ENCODE data around the gene LGALS3. TPM values are rescaled to one million over a fixed set of nuclear protein-coding genes. Genes with fewer than 3 reads are reported as not detected.

The LGALS3 gene
- total RNA-seq, 1 experiment from 2014 or later, result 317 TPM

- Histone ChIP-seq H2AFZ (ENCODE audit: low read length) (0 out of 2 replicates have a peak overlapping the region, but pooled peaks have one; percentile 0), H3K9me2 (replicated peaks; ENCODE audit: low read length) (no peaks in the 10 kb centered on the region), H3K9me3 (ENCODE audit: low read length) (peaks cover 6% of the 10 kb centered on the region), H3K4me1 (ENCODE audit: insufficient read depth, low read length) (peaks cover 55% of the 10 kb centered on the region), H3K4me2 (ENCODE audit: low read length) (peak overlapping the region; percentile 77), H3K4me3 (ENCODE audit: low read length) (no peak overlapping the region; the same call in none of the 2 replicates), H3K79me2 (ENCODE audit: low read length) (no peaks in the 10 kb centered on the region), H3K27me3 (ENCODE audit: low read length) (no peaks in the 10 kb centered on the region), H3K9ac (ENCODE audit: low read length) (peak overlapping the region; percentile 79), H4K20me1 (ENCODE audit: low read length) (no peaks in the 10 kb centered on the region), H3K36me3 (ENCODE audit: low read depth, low read length) (peaks cover 5% of the 10 kb centered on the region; the same call in 1 of the 2 replicates), H3F3A (ENCODE audit: low read length, unreplicated experiment) (peaks cover 20% of the 10 kb centered on the region), H3K27ac (ENCODE audit: low read length) (peak overlapping the region; percentile 89)
- ATAC-seq (no peak), DNase-seq (no peak)
- intact Hi-C loops (cut with micrococcal nuclease), result no loop called here
- no peak for TF ChIP-seq EZH2 (IDR thresholded peaks at IDR 0.05; ENCODE audit: low read length, unreplicated experiment)
- TF ChIP-seq CTCF (conservative IDR thresholded peaks at IDR 0.05; ENCODE audit: low read depth, low read length), result no peak
- no peak for TF ChIP-seq EZH2phosphoT487 (IDR thresholded peaks at IDR 0.05; ENCODE audit: borderline replicate concordance, low read length)
- ChIA-PET CTCF (interaction anchor here (0.6 to 2.3 kb wide), 3 partner anchors 14 to 57 kb away, joined by 6 to 12 read pairs (median 6); partner anchors contain the start of gene LGALS3), POLR2A (ENCODE audit: unreplicated experiment) (interaction anchor here (1.0 to 2.8 kb wide), 2 partner anchors 25 to 30 kb away, joined by 4 to 45 read pairs; partner anchors contain the start of gene LGALS3)
- BruUV-seq (replicated peaks), result no TSS peak
Measured at GRCh38 chr14:55103971-55104954, 24.8 kb upstream of the LGALS3 start.

GRCh38 chr14:55105991-55106390 lies 23.1 kb upstream of the LGALS3 start:
- Histone ChIP-seq H3K9me2 (replicated peaks; ENCODE audit: low read length) (no peaks in the 10 kb centered on the region), H3K36me3 (ENCODE audit: low read depth, low read length) (peaks cover 5% of the 10 kb centered on the region; the same call in 1 of the 2 replicates), H3K79me2 (ENCODE audit: low read length) (no peaks in the 10 kb centered on the region), H3K9ac (ENCODE audit: low read length) (no peak overlapping the region), H3F3A (ENCODE audit: low read length, unreplicated experiment) (peaks cover 20% of the 10 kb centered on the region), H3K4me1 (ENCODE audit: insufficient read depth, low read length) (peaks cover 51% of the 10 kb centered on the region), H2AFZ (ENCODE audit: low read length) (no peak overlapping the region), H3K9me3 (ENCODE audit: low read length) (peaks cover 6% of the 10 kb centered on the region), H3K4me2 (ENCODE audit: low read length) (no peak overlapping the region), H3K27me3 (ENCODE audit: low read length) (no peaks in the 10 kb centered on the region), H4K20me1 (ENCODE audit: low read length) (no peaks in the 10 kb centered on the region), H3K4me3 (ENCODE audit: low read length) (no peak overlapping the region), H3K27ac (ENCODE audit: low read length) (no peak overlapping the region)
- no peak for TF ChIP-seq CTCF (conservative IDR thresholded peaks at IDR 0.05; ENCODE audit: low read depth, low read length)
- TF ChIP-seq EZH2phosphoT487 (IDR thresholded peaks at IDR 0.05; ENCODE audit: borderline replicate concordance, low read length), result no peak
- TF ChIP-seq EZH2 (IDR thresholded peaks at IDR 0.05; ENCODE audit: low read length, unreplicated experiment), result no peak
- DNase-seq, result no peak
- CTCF ChIA-PET, result no interaction called here
- BruUV-seq (replicated peaks), result no TSS peak
- intact Hi-C loops (cut with micrococcal nuclease), result no loop called here
- POLR2A ChIA-PET (ENCODE audit: unreplicated experiment), result no interaction called here
- ATAC-seq, result no peak

All from PC-3 (cell line).